Right hindlimb (tissue), 1 donor: ENCODE data around the gene OBSCN.

Experiments
- DNase-seq: peaks from one replicate; pipeline ENCODE4 v3.0.0-alpha.2; 2018

Gene OBSCN

DNA sequence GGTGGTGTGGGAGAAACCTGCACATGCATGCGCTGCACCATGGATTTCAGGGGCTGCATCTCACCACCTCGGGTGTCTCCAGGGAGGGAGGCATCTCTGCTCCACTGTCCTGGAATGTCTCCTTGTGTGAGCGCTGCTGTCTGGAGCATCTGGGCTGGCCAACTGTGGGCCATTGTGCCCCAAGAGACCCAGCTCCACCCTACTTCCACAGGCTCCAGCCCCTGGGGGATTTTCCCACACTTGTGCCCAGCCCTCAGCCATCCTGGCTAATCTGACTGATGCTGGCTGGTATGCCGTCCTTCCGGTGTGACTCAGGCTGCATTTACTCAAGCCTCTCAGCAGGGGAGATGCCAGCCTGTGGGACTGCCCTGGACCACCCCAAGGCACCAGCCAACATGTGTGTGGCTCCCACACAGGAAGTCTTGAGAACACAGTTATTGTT is 136.8 kb downstream of the OBSCN start:
- DNase-seq = peak; percentile 7

- DNase-seq = peak; percentile 11
Observed at GRCh38 chr1:228345201-228345930, 137.5 kb downstream of the OBSCN start.

DNA sequence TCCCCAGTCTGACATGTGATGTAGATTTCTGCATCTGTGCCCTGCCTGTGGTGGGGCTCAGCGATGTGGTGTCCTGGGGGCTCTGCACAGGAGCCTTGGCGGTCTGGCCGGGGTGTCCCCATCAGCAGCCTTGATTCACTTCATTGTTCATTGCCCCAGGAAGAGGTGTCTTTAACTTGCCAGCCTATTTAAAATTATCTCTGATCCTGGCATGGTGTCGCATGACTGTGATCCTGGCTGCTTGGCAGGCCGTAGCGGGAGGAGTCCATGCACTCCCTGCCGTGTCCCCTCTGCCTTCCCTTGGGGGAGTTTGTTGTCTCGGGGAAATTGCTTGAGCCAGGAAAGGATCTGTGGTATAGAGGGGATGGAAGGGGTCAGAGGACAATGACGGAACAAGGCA is 138.9 kb downstream of the OBSCN start:
- DNase-seq = peak; percentile 6

DNA sequence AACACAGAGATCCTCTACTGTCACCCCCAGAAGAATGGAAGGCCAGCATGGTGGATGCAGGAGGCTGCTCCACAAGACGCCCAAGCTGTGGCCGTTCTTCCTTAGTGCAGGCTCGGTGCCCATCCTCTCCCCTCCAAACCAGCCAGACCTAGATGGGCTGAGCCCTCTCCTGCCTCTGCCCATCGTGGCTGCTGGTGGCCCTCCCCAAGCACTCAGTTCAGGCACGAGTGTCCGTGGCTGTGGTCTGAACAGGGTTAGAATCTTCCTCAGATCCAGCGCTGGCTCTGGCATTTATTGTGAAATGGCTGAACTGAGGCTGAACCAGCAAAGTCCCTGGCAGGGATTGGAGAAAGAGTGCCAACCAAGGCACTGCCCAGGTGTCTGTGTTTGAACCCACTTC is 139.3 kb downstream of the OBSCN start:
- DNase-seq = peak; percentile 9

DNA sequence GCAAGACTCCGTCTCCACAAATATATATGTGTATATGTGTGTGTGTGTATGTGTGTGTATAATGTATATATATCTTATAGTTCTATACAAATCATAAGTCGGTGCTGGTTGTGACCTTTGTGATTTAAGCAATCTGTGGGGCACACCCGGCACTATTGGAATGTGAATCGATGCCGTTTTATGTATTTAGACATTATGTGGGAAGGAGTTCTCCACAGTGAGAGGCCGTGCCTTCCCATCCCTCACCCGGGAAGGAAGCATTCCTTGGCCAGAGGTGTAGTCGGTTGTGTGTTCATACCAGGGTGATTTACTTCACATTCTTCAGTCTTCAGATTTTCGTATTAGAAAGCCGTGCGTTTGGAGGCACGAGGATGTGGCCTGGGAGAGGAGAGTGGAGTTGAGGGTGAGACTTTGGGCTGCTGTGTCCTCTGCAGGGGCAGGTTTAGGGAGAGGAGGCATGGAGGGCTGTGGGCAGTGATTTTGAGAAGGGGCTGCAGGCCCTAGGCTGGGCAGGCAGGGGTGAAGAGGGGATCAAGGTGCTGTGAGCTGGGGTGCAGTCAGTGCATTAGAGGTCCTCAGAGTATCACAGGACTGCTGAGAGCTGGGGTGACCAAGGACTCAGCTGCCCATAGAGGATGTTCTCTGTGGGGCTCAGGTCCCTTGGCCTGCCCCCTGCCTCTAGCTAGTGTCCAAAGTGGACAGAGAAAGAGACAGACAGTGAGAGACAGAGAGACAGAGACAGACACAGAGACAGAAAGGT is 141.0 kb downstream of the OBSCN start:
- DNase-seq = no peak

DNA sequence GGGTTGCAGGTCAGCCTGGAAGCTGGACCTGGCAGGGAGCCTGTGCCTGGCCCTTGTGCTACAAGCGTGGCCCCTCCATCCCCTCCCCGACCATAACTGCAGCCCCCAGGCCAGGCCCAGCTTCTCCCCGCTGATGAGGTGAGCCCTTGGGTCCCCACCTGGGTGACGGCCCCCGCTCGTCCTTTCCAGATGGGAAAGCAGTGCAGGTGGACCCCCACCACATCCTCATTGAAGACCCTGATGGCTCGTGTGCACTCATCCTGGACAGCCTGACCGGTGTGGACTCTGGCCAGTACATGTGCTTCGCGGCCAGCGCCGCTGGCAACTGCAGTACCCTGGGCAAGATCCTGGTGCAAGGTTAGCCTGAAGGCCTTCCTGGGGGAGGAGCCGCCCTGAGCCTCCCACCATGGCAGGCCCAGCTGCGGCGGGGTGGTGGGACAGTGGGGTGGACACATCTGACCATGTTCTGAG is 141.9 kb downstream of the OBSCN start:
- DNase-seq = peak; percentile 7

DNA sequence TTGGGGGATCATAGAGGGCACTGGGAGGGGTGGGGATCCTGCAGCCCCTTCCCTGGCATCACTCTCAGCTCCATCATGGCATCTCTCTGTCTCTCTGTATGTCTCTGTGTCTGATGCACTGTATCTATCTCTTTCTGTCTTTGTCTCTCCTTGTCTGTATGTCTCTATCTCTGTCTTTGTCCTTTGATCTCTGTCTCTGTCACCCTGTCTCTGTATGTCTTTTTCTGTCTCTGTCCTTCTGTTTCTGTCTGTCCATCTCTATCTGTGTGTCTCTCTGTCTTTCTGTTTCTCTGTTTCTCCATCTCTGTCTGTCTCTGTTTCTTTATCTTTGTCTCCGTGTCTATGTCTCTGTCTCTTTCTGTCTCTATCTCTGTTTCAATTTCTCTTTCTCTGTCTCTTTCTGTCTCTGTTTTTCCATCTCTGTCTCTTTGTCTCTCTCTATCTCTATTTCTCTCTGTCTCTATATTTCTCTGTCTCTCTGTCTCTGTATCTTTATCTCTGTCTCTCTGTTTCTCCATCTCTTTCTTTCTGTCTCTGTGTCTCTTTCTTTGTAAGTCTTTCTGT is 142.4 kb downstream of the OBSCN start:
- no peak for DNase-seq

- peak; percentile 15 for DNase-seq
Observed at GRCh38 chr1:228350831-228351781, 143.3 kb downstream of the OBSCN start.

- DNase-seq = peak; percentile 10
Observed at GRCh38 chr1:228351850-228352249, 144.0 kb downstream of the OBSCN start.

DNA sequence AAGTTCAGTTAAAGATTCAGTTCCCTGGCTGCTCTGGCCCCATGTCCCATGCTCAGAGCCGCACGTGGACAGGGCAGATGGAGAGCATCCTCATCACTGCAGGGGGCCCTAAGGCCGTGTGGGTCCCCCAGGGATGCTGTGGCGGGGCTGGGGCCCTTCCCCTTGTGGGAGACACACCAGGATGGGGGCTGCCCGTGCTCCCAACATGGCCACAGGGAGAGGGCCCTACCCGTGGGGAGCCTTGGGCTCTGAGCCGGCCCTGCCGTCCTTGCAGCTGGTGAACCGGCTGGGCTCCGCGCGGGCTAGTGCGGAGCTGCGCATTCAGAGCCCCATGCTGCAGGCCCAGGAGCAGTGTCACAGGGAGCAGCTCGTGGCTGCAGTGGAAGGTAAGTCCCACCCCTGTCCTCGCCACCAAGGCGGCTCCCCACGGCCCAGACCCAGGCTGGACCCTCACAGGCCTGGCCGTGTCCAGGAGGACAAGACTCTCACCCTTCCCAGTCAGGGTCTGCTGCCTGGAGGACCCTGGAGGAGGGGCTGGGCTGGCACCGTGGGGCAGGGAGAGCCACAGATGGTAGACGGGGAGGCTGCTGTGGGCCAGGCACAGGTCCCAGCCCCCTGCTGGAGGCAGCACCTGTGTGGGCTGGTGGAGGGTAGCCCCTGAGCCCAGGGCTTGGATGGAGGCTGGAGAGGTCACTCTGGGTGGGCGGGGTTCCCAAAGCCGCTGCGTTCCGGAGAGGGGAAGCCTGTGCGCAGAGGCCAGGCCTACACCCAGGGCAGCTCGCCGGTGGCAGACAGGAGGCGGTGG is 145.0 kb downstream of the OBSCN start:
- peak; percentile 15 for DNase-seq

- DNase-seq = no peak
Observed at GRCh38 chr1:228353601-228354371, 145.9 kb downstream of the OBSCN start.

GRCh38 chr1:228354390-228355320 is 146.8 kb downstream of the OBSCN start:
- DNase-seq = no peak

DNA sequence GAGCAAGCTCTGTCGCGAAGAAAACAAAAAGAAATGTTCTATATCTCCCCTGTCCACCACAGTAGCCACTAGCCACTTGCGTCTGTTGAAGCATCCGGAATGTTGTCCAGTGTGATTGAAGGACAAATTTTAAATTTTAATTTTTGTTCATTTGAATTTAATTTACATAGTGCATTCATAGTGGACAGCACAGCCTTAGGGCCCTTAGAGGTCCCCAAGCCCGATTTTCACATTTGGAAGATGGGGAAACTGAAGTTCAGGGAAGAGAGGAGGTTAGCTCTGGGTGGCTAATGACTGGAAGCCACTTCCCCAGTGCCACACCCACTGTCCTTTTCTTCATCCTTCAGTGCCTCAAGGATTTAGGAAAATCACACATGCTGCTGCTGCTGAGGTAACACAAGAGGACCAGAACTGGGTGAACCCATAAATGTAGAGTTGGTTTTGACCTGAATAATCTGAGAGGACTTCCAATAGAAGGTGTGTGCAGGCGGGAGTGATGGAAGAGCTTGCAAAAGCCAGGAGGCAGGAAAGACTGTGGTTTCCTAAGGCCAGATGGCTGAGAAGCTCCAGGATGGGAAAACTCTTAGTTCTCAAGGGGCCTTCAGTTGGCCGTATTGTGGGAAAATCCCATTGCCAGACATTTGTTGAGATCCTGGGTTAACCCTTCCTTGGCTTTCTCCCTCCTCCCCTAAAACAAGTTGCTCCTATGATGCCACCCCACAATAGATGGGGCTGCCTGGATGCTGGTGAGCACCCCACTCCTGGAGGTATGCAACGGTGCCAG is 149.2 kb downstream of the OBSCN start:
- DNase-seq = no peak

- no peak for DNase-seq
Observed at GRCh38 chr1:228358039-228358763, 150.4 kb downstream of the OBSCN start.

DNA sequence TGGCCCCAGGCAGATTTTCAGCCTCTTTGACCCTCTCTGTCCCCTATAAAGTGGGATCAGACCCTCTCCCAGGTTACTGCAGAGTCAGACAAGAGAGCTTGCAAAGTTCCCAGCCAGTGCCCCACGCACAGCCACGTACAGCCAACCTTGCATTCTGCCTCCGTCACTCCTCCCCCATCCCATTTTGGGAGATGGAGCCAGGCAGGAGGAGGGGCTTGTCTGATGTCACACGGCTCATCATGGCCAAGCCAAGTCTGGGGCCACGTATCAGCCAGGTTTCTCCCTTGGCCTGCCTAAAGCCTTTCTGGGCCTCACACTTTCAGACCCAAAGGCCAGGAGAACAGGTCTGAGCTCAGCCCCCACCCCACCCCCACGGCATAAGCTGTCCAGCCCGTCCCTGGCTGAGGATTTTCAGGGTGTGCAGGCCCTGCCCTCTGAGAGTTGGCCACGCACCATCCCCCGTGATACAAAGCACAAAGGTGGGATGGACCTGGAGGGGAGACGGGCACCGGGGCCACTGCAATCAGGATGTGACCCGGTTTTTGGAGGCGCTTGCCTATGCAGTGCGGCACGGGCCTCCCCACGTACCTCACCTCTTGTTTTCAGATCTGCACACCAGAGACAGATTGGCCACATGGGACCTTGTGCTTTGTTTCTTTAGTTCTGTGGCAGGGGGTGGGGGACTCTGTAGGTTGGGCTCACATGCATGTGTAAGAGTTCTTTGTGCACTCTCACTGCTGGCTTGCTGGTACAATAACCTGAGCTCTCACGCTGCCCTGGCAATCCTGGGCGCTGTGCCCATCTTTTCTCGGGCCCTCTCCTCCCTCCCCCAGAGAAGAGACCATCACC is 151.1 kb downstream of the OBSCN start:
- no peak for DNase-seq

GRCh38 chr1:228359613-228360532 is 152.0 kb downstream of the OBSCN start:
- no peak for DNase-seq
